H1 (cell line): ENCODE results near the gene HNRNPA3. TPM values are rescaled to one million over a fixed set of nuclear protein-coding genes. Genes with fewer than 3 reads are reported as not detected.
A peak's percentile ranks its signal among the peaks of the same experiment; 100 is the strongest.

ENCODE experiments used
- CTCF ChIA-PET: fragments of 300-600 bp; sonication (Branson Sonifier 250); formaldehyde crosslinking; loops from one replicate; lab custom pipeline; 2021; ENCODE audit not compliant: partially characterized antibody; lab: Charles Lee
- POLR2A ChIA-PET: fragments of 300-600 bp; sonication (Branson Sonifier 250); formaldehyde crosslinking; loops from one replicate; lab custom pipeline; 2021; ENCODE audit warnings: inconsistent platforms; ENCODE audit not compliant: partially characterized antibody; lab: Charles Lee
- DNase-seq, 2 experiments: peaks; one replicate each; pipeline versions ENCODE4 v3.0.0 to v3.0.0-alpha.2; 2010 to 2022; ENCODE audit warnings: low spot score in 2 of 2, low read depth in 1 of 2, mixed read lengths in 1 of 2
- FAIRE-seq: peaks from 2 replicates; lab custom pipeline; 2011; peaks lifted over from hg19 to GRCh38; lab: Jason Lieb, UNC
- H2AFZ ChIP-seq: 2 replicates; pipeline ENCODE4 v1.8.1; 2012; ENCODE audit warnings: low read length, inconsistent platforms
- H2AK5ac ChIP-seq: 2 replicates; pipeline ENCODE4 v1.6.1; 2013; ENCODE audit warnings: low read depth, low read length
- H2BK120ac ChIP-seq: replicated peaks from 2 replicates; pipeline ENCODE3; 2013; ENCODE audit warnings: low read depth, low read length, inconsistent platforms
- H2BK12ac ChIP-seq: 2 replicates; pipeline ENCODE4 v1.6.1; 2013; ENCODE audit warnings: low read depth, low read length
- H2BK15ac ChIP-seq: 2 replicates; pipeline ENCODE4 v1.6.1; 2013; ENCODE audit warnings: low read length
- H2BK20ac ChIP-seq: 2 replicates; pipeline ENCODE4 v1.6.1; 2013; ENCODE audit warnings: low read length
- H2BK5ac ChIP-seq: 2 replicates; pipeline ENCODE4 v1.6.1; 2013; ENCODE audit warnings: low read depth, low read length
- H3K14ac ChIP-seq: 2 replicates; pipeline ENCODE4 v1.6.1; 2013; ENCODE audit warnings: inconsistent platforms; ENCODE audit not compliant: insufficient read length
- H3K18ac ChIP-seq: 2 replicates; pipeline ENCODE4 v1.6.1; 2013; ENCODE audit warnings: low read length; ENCODE audit errors: extremely low read depth
- H3K23ac ChIP-seq: 2 replicates; pipeline ENCODE4 v1.6.1; 2013; ENCODE audit warnings: inconsistent platforms; ENCODE audit not compliant: insufficient read length
- H3K23me2 ChIP-seq: 2 replicates; pipeline ENCODE4 v1.6.1; 2013; ENCODE audit warnings: low read depth, low read length
- H3K27ac ChIP-seq: 2 replicates; pipeline ENCODE4 v1.6.1; 2011; ENCODE audit warnings: low read depth, low read length, inconsistent platforms
- H3K27me3 ChIP-seq, 4 experiments: replicated peaks in 1 of 4; 1 replicate in 1 of 4; 2 replicates in 3 of 4; pipeline versions ENCODE4 v1.6.1 to v1.8.1; 2011 to 2013; ENCODE audit warnings: low read length in 3 of 4, mild to moderate bottlenecking in 3 of 4, inconsistent platforms in 2 of 4, mixed read lengths in 2 of 4, moderate library complexity in 1 of 4; ENCODE audit not compliant: control insufficient read depth in 3 of 4, insufficient read depth in 3 of 4; ENCODE audit errors: extremely low read depth in 1 of 4
- H3K36me3 ChIP-seq, 4 experiments: 2 replicates each; pipeline versions ENCODE4 v1.6.1 to v1.8.1; 2011 to 2013; ENCODE audit warnings: mild to moderate bottlenecking in 4 of 4, low read length in 3 of 4, moderate library complexity in 2 of 4, control low read depth in 1 of 4, inconsistent platforms in 1 of 4; ENCODE audit not compliant: insufficient read depth in 4 of 4, control insufficient read depth in 2 of 4
- H3K4ac ChIP-seq: replicated peaks from 2 replicates; pipeline ENCODE3; 2013; ENCODE audit warnings: low read length, low read depth, mixed read lengths, inconsistent platforms; ENCODE audit not compliant: insufficient read length
- H3K4me1 ChIP-seq, 4 experiments: replicated peaks in 1 of 4; 1 replicate in 1 of 4; 2 replicates in 3 of 4; pipeline versions ENCODE4 v1.6.1 to v1.8.1; 2011 to 2013; ENCODE audit warnings: low read length in 3 of 4, inconsistent platforms in 2 of 4, mixed read lengths in 1 of 4; ENCODE audit not compliant: insufficient read depth in 4 of 4, control insufficient read depth in 3 of 4
- H3K4me2 ChIP-seq, 2 experiments: 2 replicates each; pipeline versions ENCODE4 v1.6.1 to v1.8.1; 2011 to 2013; ENCODE audit warnings: low read depth in 2 of 2, low read length in 2 of 2, control low read depth in 1 of 2, inconsistent platforms in 1 of 2, mild to moderate bottlenecking in 1 of 2; ENCODE audit not compliant: insufficient read depth in 1 of 2
- H3K4me3 ChIP-seq, 4 experiments: fragments of 200-600, 300-600 bp in 1 of 4; sonication (generic), shearing (Covaris generic), sonication (Bioruptor Twin) in 1 of 4; 2 replicates each; pipeline versions ENCODE4 v1.5.1 to v1.8.1; 2011 to 2016; ENCODE audit warnings: low read length in 4 of 4, low read depth in 3 of 4, control low read depth in 2 of 4, inconsistent platforms in 2 of 4, mild to moderate bottlenecking in 2 of 4, mixed read lengths in 1 of 4, moderate library complexity in 1 of 4; ENCODE audit not compliant: insufficient read depth in 2 of 4; ENCODE audit errors: extremely low read depth in 1 of 4
- H3K56ac ChIP-seq: replicated peaks from 2 replicates; pipeline ENCODE3; 2013; ENCODE audit warnings: low read depth, mild to moderate bottlenecking, mixed read lengths, low read length, inconsistent platforms; ENCODE audit not compliant: insufficient read length
- H3K79me1 ChIP-seq: 2 replicates; pipeline ENCODE4 v1.6.1; 2013; ENCODE audit warnings: low read depth, low read length, control low read depth
- H3K79me2 ChIP-seq, 2 experiments: 2 replicates each; pipeline versions ENCODE4 v1.6.1 to v1.8.1; 2012 to 2013; ENCODE audit warnings: low read length in 2 of 2, mild to moderate bottlenecking in 2 of 2, inconsistent platforms in 1 of 2; ENCODE audit not compliant: insufficient read depth in 2 of 2, control insufficient read depth in 1 of 2
- H3K9ac ChIP-seq, 4 experiments: replicated peaks in 1 of 4; 1 replicate in 1 of 4; 2 replicates in 3 of 4; pipeline versions ENCODE4 v1.6.1 to v1.8.1; 2011 to 2013; ENCODE audit warnings: low read depth in 3 of 4, low read length in 3 of 4, control low read depth in 2 of 4, mild to moderate bottlenecking in 2 of 4, moderate library complexity in 2 of 4, inconsistent platforms in 1 of 4; ENCODE audit errors: extremely low read depth in 1 of 4
- H3K9me3 ChIP-seq, 2 experiments: 2 replicates each; pipeline versions ENCODE4 v1.6.1 to v1.8.1; 2012 to 2013; ENCODE audit warnings: mild to moderate bottlenecking in 2 of 2, moderate library complexity in 2 of 2, control low read depth in 1 of 2, inconsistent platforms in 1 of 2, low read depth in 1 of 2, low read length in 1 of 2, mixed read lengths in 1 of 2; ENCODE audit not compliant: insufficient read depth in 2 of 2
- H4K20me1 ChIP-seq, 2 experiments: replicated peaks in 1 of 2; 2 replicates each; pipeline versions ENCODE3 to v1.8.1; 2011 to 2013; ENCODE audit warnings: inconsistent platforms in 2 of 2, low read length in 2 of 2, mild to moderate bottlenecking in 1 of 2; ENCODE audit not compliant: insufficient read depth in 2 of 2, control insufficient read depth in 1 of 2
- H4K5ac ChIP-seq: 2 replicates; pipeline ENCODE4 v1.6.1; 2013; ENCODE audit warnings: low read length, low read depth, mixed read lengths, inconsistent platforms; ENCODE audit not compliant: insufficient read length
- H4K8ac ChIP-seq: 2 replicates; pipeline ENCODE4 v1.8.0; 2013; ENCODE audit warnings: mild to moderate bottlenecking, moderate library complexity, low read length, inconsistent platforms; ENCODE audit not compliant: insufficient read depth; ENCODE audit errors: extremely low read depth
- H4K91ac ChIP-seq: replicated peaks from 2 replicates; pipeline ENCODE3; 2013; ENCODE audit warnings: low read length, mixed read lengths, inconsistent platforms; ENCODE audit not compliant: insufficient read length
- ASH2L ChIP-seq: fragments of 200-600, 300-600 bp; sonication (generic); IDR thresholded peaks from one replicate; pipeline ENCODE4 v1.7.1; 2017; ENCODE audit warnings: low read length
- WGBS, 2 experiments: shearing (Covaris generic) in 1 of 2; methylation state at CpG; one replicate each; pipeline versions ENCODE4 v1.1.6 to v1.1.7; 2013 to 2015; ENCODE audit warnings: low lambda C conversion rate in 2 of 2, mixed read lengths in 2 of 2, inconsistent platforms in 1 of 2, low coverage in 1 of 2, missing lambda C conversion rate in 1 of 2; ENCODE audit not compliant: insufficient replicate concordance in 2 of 2, insufficient coverage in 1 of 2, insufficient read length in 1 of 2; ENCODE audit errors: extremely low coverage in 1 of 2, missing lambda C conversion rate in 1 of 2; 5-methylcytosine and 5-hydroxymethylcytosine counted together
- polyA plus RNA-seq, 7 experiments: library from polyadenylated mRNA; depleted of rRNA in 3 of 7; stranded (reverse) in 5 of 7; unstranded in 2 of 7; fragments of >200 nt in 5 of 7; fragments of 200-250 nt in 2 of 7; gene quantifications; 1 replicate in 5 of 7; 2 replicates in 1 of 7; 4 replicates in 1 of 7; pipeline versions ENCODE4 v1.2.1 to v1.2.3, GENCODE V29; 2011 to 2013; ENCODE audit warnings: missing spikeins in 2 of 7, mixed read lengths in 2 of 7
- total RNA-seq: library from RNA; stranded (reverse); fragmentation: NEBNext Ultra II Directional; extraction: Animal tissue kit (Norgen Biotek cat#: 25700); gene quantifications from 2 replicates; pipeline ENCODE4 v1.2.1, GENCODE V29; 2021

The HNRNPA3 gene
- total and polyA plus RNA-seq, 2 of the 8 experiments (the other 6 are each of a cell fraction or from before 2014, with no cell fraction given), result 66.1 to 408 TPM

DNA sequence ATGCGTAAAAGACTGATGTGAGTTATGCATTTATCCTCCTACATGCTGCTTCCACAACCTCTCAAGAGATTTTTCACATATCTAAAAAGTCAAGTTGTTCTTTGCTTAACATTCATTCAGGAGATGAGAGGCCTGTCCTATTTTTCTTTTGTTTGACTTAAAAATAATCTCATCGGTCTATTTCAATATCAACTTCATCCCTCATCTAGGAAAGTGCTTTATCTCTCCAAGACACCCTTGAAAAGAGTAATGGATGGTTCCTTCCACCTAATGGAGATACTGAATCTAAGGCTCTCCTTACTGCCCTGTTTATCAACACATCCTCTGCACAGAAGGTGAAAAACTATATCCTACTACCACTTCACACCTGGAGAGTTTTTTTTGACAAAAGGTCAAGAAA lies 49.5 kb downstream of the HNRNPA3 start:
- DNase-seq (no peak), FAIRE-seq (no peak)
- Histone ChIP-seq H3K4me2 (peak overlapping the region; percentile 38 to 69; a peak in 3 of 4 replicates), H3K9me3 (peaks cover 7 to 8% of the 10 kb centered on the region in 2 experiments), H2BK12ac (no peak overlapping the region), H3K23me2 (peaks cover 6% of the 10 kb centered on the region), H3K23ac (no peak overlapping the region), H4K20me1 (peaks cover 4% of the 10 kb centered on the region in 2 experiments), H3K4me1 (peaks cover 0 to 2% (median 2%) of the 10 kb centered on the region in 4 experiments; a peak in 3 of 7 replicates), H4K91ac (no peak overlapping the region), H3K27me3 (no peaks in the 10 kb centered on the region), H3K27ac (no peak overlapping the region), H2BK20ac (no peak overlapping the region), H3K79me1 (no peaks in the 10 kb centered on the region), H4K5ac (no peak overlapping the region), H3K56ac (no peak overlapping the region), H2BK15ac (no peak overlapping the region), H3K4me3 (peak overlapping the region in 1 of 4 experiments; percentile 71; a peak in 2 of 8 replicates), H4K8ac (no peak overlapping the region), H3K14ac (no peak overlapping the region), H3K79me2 (peaks cover 11 to 62% of the 10 kb centered on the region in 2 experiments), H3K18ac (no peak overlapping the region), H2AFZ (no peak overlapping the region), H2BK120ac (no peak overlapping the region), H2AK5ac (no peak overlapping the region), H3K36me3 (peaks cover 0 to 3% (median 0%) of the 10 kb centered on the region in 4 experiments; a peak in 1 of 8 replicates), H3K4ac (no peak overlapping the region), H2BK5ac (no peak overlapping the region), H3K9ac (no peak overlapping the region; a peak in 1 of 7 replicates)
- WGBS, 2 experiments, result 90% methylated on average over 2 of the region's 2 CpGs; no CpG with 5 or more reads in 1 of the 2 experiments
- CTCF ChIA-PET, result interaction anchor here (1.8 to 4.2 kb wide), 3 partner anchors 8 to 97 kb away, joined by 5 to 32 read pairs (median 28); no protein-coding TSS in a partner anchor
- POLR2A ChIA-PET, result interaction anchor here (2.8 kb wide), 1 partner anchor 62 kb away, joined by 11 read pairs; no protein-coding TSS in a partner anchor
- TF ChIP-seq ASH2L, result no peak
